Neutrophil (primary cell): ENCODE results near the gene TCF12.

ENCODE experiments used
- H3K27ac ChIP-seq: fragments of 200-600 bp; sonication (generic); 2 replicates; pipeline ENCODE4 v1.5.1; 2016; ENCODE audit warnings: mild to moderate bottlenecking, moderate library complexity
- H3K27me3 ChIP-seq: fragments of 200-600 bp; sonication (generic); 2 replicates; pipeline ENCODE4 v1.6.0; 2016; ENCODE audit warnings: mild to moderate bottlenecking
- H3K36me3 ChIP-seq: fragments of 200-600 bp; sonication (generic); 2 replicates; pipeline ENCODE4 v1.5.1; 2017
- H3K4me1 ChIP-seq, 2 experiments: fragments of 200-600 bp in 1 of 2; sonication (generic) in 1 of 2; 1 replicate in 1 of 2; 2 replicates in 1 of 2; pipeline versions ENCODE4 v1.5.1 to v1.6.1; 2013 to 2016; ENCODE audit warnings: low read depth in 1 of 2, low read length in 1 of 2, mild to moderate bottlenecking in 1 of 2, moderate library complexity in 1 of 2; ENCODE audit not compliant: control insufficient read depth in 1 of 2, insufficient read depth in 1 of 2
- H3K4me3 ChIP-seq, 2 experiments: fragments of 200-600 bp in 1 of 2; sonication (generic) in 1 of 2; 1 replicate in 1 of 2; 2 replicates in 1 of 2; pipeline ENCODE4 v1.5.1; 2013 to 2016; ENCODE audit warnings: low read depth in 1 of 2, low read length in 1 of 2, mild to moderate bottlenecking in 1 of 2, moderate library complexity in 1 of 2
- H3K9me3 ChIP-seq: fragments of 200-600 bp; sonication (generic); 2 replicates; pipeline ENCODE4 v1.5.1; 2016
- CTCF ChIP-seq: fragments of 200-600 bp; sonication (generic); IDR thresholded peaks from 2 replicates; pipeline ENCODE4 v1.5.1; 2016; ENCODE audit warnings: antibody characterized with exemption

TCF12 gene

GRCh38 chr15:57167821-57168395 is 249.5 kb downstream of the TCF12 start:
- Histone ChIP-seq H3K4me3 (no peak overlapping the region), H3K27me3 (no peaks in the 10 kb centered on the region), H3K27ac (no peak overlapping the region), H3K4me1 (peaks cover 6 to 20% of the 10 kb centered on the region in 2 experiments), H3K36me3 (no peaks in the 10 kb centered on the region), H3K9me3 (no peaks in the 10 kb centered on the region)
- no peak for TF ChIP-seq CTCF

GRCh38 chr15:57169643-57170042 is 251.2 kb downstream of the TCF12 start:
- Histone ChIP-seq H3K27me3 (no peaks in the 10 kb centered on the region), H3K4me1 (peaks cover 6 to 20% of the 10 kb centered on the region in 2 experiments), H3K36me3 (no peaks in the 10 kb centered on the region), H3K4me3 (no peak overlapping the region), H3K27ac (no peak overlapping the region), H3K9me3 (no peaks in the 10 kb centered on the region)
- no peak for TF ChIP-seq CTCF

GRCh38 chr15:57171426-57171825 is 253.0 kb downstream of the TCF12 start:
- no peaks in the 10 kb centered on the region for H3K27me3 ChIP-seq
- H3K27ac ChIP-seq, result no peak overlapping the region
- no peaks in the 10 kb centered on the region for H3K9me3 ChIP-seq
- no peak for TF ChIP-seq CTCF
- H3K4me1 ChIP-seq, result peaks cover 6 to 20% of the 10 kb centered on the region in 2 experiments
- no peak overlapping the region for H3K4me3 ChIP-seq
- no peaks in the 10 kb centered on the region for H3K36me3 ChIP-seq

GRCh38 chr15:57172925-57173324 is 254.5 kb downstream of the TCF12 start:
- Histone ChIP-seq H3K9me3 (no peaks in the 10 kb centered on the region), H3K27ac (no peak overlapping the region), H3K36me3 (no peaks in the 10 kb centered on the region), H3K4me3 (no peak overlapping the region), H3K27me3 (no peaks in the 10 kb centered on the region), H3K4me1 (peaks cover 6 to 10% of the 10 kb centered on the region in 2 experiments)
- TF ChIP-seq CTCF, result no peak

- Histone ChIP-seq H3K27me3 (no peaks in the 10 kb centered on the region), H3K36me3 (no peaks in the 10 kb centered on the region), H3K4me3 (no peak overlapping the region), H3K27ac (no peak overlapping the region), H3K9me3 (no peaks in the 10 kb centered on the region), H3K4me1 (no peaks in the 10 kb centered on the region)
- no peak for TF ChIP-seq CTCF
Observed at GRCh38 chr15:57183041-57183440, 264.6 kb downstream of the TCF12 start.
